Peyer's patch (tissue), 4 donors: ENCODE results near the gene LAIR1.

Experiments
- POLR2A ChIP-seq, 2 donors: fragments of 450-650 bp; IDR thresholded peaks; one replicate each; pipeline ENCODE4 v1.5.1; 2017; ENCODE audit warnings: antibody characterized with exemption in 2 of 2, mild to moderate bottlenecking in 2 of 2, moderate library complexity in 2 of 2
- TF ChIP-seq, protein P1 (sequence below), 6 experiments: fragments of 450-650 bp in 4 of 6; fragments of 200-600 bp in 2 of 6; sonication (generic) in 1 of 6; IDR thresholded peaks; one replicate each; pipeline ENCODE4 v1.5.1; 2017 to 2019; ENCODE audit warnings: antibody characterized with exemption in 6 of 6, mild to moderate bottlenecking in 3 of 6, moderate library complexity in 1 of 6

DNA sequence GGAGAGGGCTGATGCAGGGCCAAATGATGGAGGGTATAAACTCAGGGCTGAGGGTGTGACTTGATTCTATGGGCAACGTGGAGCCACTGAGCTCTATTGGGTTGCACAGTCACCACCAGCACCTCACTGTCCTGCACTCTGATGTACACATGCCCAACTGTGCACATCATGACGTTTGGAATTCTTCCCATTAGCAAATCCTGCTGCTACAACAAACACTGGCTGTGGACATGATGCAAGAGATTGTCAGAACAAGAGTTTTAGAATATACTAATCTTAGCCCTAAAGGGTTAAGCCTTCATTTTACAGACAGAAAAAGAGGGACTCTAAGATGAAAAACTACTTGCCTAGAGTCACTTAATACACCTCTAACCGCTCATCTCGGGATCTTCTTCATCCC, 48.1 kb upstream of the LAIR1 start:
- TF ChIP-seq, protein P1, sequence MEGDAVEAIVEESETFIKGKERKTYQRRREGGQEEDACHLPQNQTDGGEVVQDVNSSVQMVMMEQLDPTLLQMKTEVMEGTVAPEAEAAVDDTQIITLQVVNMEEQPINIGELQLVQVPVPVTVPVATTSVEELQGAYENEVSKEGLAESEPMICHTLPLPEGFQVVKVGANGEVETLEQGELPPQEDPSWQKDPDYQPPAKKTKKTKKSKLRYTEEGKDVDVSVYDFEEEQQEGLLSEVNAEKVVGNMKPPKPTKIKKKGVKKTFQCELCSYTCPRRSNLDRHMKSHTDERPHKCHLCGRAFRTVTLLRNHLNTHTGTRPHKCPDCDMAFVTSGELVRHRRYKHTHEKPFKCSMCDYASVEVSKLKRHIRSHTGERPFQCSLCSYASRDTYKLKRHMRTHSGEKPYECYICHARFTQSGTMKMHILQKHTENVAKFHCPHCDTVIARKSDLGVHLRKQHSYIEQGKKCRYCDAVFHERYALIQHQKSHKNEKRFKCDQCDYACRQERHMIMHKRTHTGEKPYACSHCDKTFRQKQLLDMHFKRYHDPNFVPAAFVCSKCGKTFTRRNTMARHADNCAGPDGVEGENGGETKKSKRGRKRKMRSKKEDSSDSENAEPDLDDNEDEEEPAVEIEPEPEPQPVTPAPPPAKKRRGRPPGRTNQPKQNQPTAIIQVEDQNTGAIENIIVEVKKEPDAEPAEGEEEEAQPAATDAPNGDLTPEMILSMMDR (IDR thresholded peaks at IDR 0.05): no peak
- no peak for TF ChIP-seq POLR2A (IDR thresholded peaks at IDR 0.05)
